Liver (tissue), 9 donors: ENCODE measurements around the gene KHNYN. TPM values are rescaled to one million over a fixed set of nuclear protein-coding genes. Genes with fewer than 3 reads are reported as not detected.

Experiments
- DNase-seq: peaks from one replicate; pipeline ENCODE4 v3.0.0-alpha.2; 2017; ENCODE audit warnings: low spot score
- H3K27ac ChIP-seq, 2 donors: one replicate each; pipeline ENCODE4 v1.7.0; 2013; ENCODE audit warnings: inconsistent platforms in 2 of 2, low read length in 2 of 2, control low read depth in 1 of 2, low read depth in 1 of 2, mild to moderate bottlenecking in 1 of 2
- H3K27me3 ChIP-seq, 4 donors: one replicate each; pipeline versions ENCODE4 v1.6.1 to v1.7.0; 2013; ENCODE audit warnings: low read length in 3 of 4, inconsistent platforms in 1 of 4, mild to moderate bottlenecking in 1 of 4, moderate library complexity in 1 of 4; ENCODE audit not compliant: control insufficient read depth in 4 of 4, insufficient read depth in 4 of 4
- H3K36me3 ChIP-seq, 4 donors: one replicate each; pipeline versions ENCODE4 v1.6.1 to v1.7.0; 2013; ENCODE audit warnings: low read length in 3 of 4, mild to moderate bottlenecking in 3 of 4, low read depth in 1 of 4, moderate library complexity in 1 of 4; ENCODE audit not compliant: control insufficient read depth in 4 of 4, insufficient read depth in 3 of 4
- H3K4me1 ChIP-seq, 4 donors: one replicate each; pipeline versions ENCODE4 v1.6.1 to v1.7.0; 2013; ENCODE audit warnings: low read length in 3 of 4, mild to moderate bottlenecking in 3 of 4, moderate library complexity in 1 of 4; ENCODE audit not compliant: control insufficient read depth in 4 of 4, insufficient read depth in 4 of 4
- H3K4me3 ChIP-seq, 3 donors: one replicate each; pipeline versions ENCODE4 v1.6.1 to v1.7.0; 2013; ENCODE audit warnings: low read length in 3 of 3, control low read depth in 1 of 3, low read depth in 1 of 3, mild to moderate bottlenecking in 1 of 3
- H3K9ac ChIP-seq, 2 donors: one replicate each; pipeline ENCODE4 v1.7.0; 2013; ENCODE audit warnings: low read length in 2 of 2, mild to moderate bottlenecking in 2 of 2, moderate library complexity in 2 of 2, control low read depth in 1 of 2, low read depth in 1 of 2
- H3K9me3 ChIP-seq, 4 donors: one replicate each; pipeline versions ENCODE4 v1.6.1 to v1.7.0; 2013; ENCODE audit warnings: low read length in 3 of 4; ENCODE audit not compliant: control insufficient read depth in 4 of 4
- ATF3 ChIP-seq: IDR thresholded peaks from 2 replicates; pipeline ENCODE4 v1.6.1; 2016; ENCODE audit warnings: antibody characterized with exemption
- CTCF ChIP-seq: fragments of 150-350 bp; IDR thresholded peaks from 2 replicates; pipeline ENCODE4 v1.5.1; 2017; ENCODE audit warnings: improper control_type of control experiment, low read depth, low read length; ENCODE audit not compliant: missing input control
- EGR1 ChIP-seq, 2 donors: IDR thresholded peaks; 2 replicates each; pipeline ENCODE4 v1.6.1; 2016 to 2018; ENCODE audit warnings: antibody characterized with exemption in 2 of 2, low read depth in 2 of 2
- FOXA1 ChIP-seq: IDR thresholded peaks from 2 replicates; pipeline ENCODE4 v1.6.1; 2016; ENCODE audit warnings: antibody characterized with exemption
- FOXA2 ChIP-seq: IDR thresholded peaks from 2 replicates; pipeline ENCODE4 v1.6.1; 2016; ENCODE audit warnings: antibody characterized with exemption
- GABPA ChIP-seq, 2 donors: IDR thresholded peaks in 1 of 2; conservative IDR thresholded peaks in 1 of 2; 2 replicates each; pipeline ENCODE4 v1.6.1; 2016; ENCODE audit warnings: antibody characterized with exemption in 2 of 2, mild to moderate bottlenecking in 1 of 2, moderate library complexity in 1 of 2
- HNF4A ChIP-seq, 2 donors: conservative IDR thresholded peaks; 2 replicates each; pipeline ENCODE4 v1.6.1; 2016; ENCODE audit warnings: antibody characterized with exemption in 2 of 2, mild to moderate bottlenecking in 2 of 2
- HNF4G ChIP-seq: IDR thresholded peaks from 2 replicates; pipeline ENCODE4 v1.6.1; 2016; ENCODE audit warnings: antibody characterized with exemption
- JUND ChIP-seq, 2 donors: IDR thresholded peaks; 2 replicates each; pipeline ENCODE4 v1.6.1; 2016; ENCODE audit warnings: antibody characterized with exemption in 2 of 2
- MAX ChIP-seq: IDR thresholded peaks from 2 replicates; pipeline ENCODE4 v1.6.1; 2016; ENCODE audit warnings: antibody characterized with exemption
- NR2F2 ChIP-seq: IDR thresholded peaks from 2 replicates; pipeline ENCODE4 v1.6.1; 2016; ENCODE audit warnings: antibody characterized with exemption
- RAD21 ChIP-seq, 2 donors: IDR thresholded peaks; 2 replicates each; pipeline ENCODE4 v1.6.1; 2016; ENCODE audit warnings: antibody characterized with exemption in 2 of 2, mild to moderate bottlenecking in 2 of 2
- REST ChIP-seq: IDR thresholded peaks from 2 replicates; pipeline ENCODE4 v1.6.1; 2016; ENCODE audit warnings: antibody characterized with exemption, mild to moderate bottlenecking
- RXRA ChIP-seq, 2 donors: IDR thresholded peaks; 2 replicates each; pipeline ENCODE4 v1.6.1; 2017 to 2018; ENCODE audit warnings: antibody characterized with exemption in 2 of 2, mild to moderate bottlenecking in 1 of 2
- SP1 ChIP-seq: IDR thresholded peaks from 2 replicates; pipeline ENCODE4 v1.6.1; 2018; ENCODE audit warnings: antibody characterized with exemption, mild to moderate bottlenecking
- TAF1 ChIP-seq: conservative IDR thresholded peaks from 2 replicates; pipeline ENCODE4 v1.6.1; 2016; ENCODE audit warnings: antibody characterized with exemption, mild to moderate bottlenecking
- YY1 ChIP-seq: IDR thresholded peaks from 2 replicates; pipeline ENCODE4 v1.6.1; 2016; ENCODE audit warnings: antibody characterized with exemption, mild to moderate bottlenecking
- ZBTB33 ChIP-seq: IDR thresholded peaks from 2 replicates; pipeline ENCODE4 v1.6.1; 2016; ENCODE audit warnings: antibody characterized with exemption
- WGBS: extraction: QIAGEN DNeasy Blood & Tissue Kit; methylation state at CpG from one replicate; pipeline ENCODE4 v1.1.7; 2013; 5-methylcytosine and 5-hydroxymethylcytosine counted together
- polyA plus RNA-seq, 2 donors: library from polyadenylated mRNA; stranded (reverse) in 1 of 2; unstranded in 1 of 2; fragments of 200-250 nt in 1 of 2; fragments of >200 nt in 1 of 2; fragmentation: Nextera tagmentation in 1 of 2; extraction: Ambion mirVana in 1 of 2; gene quantifications; one replicate each; pipeline versions ENCODE4 v1.2.1 to v1.2.3, GENCODE V29; 2013 to 2015
- total RNA-seq, 2 donors: library from RNA; depleted of rRNA; stranded (reverse); fragments of >200 nt; gene quantifications; one replicate each; pipeline ENCODE4 v1.2.3, GENCODE V29; 2014
- donor health status: healthy.
- donor health status: healthy.
- donor health status: healthy.
- donor health status: healthy.
- donor health status: healthy.

KHNYN gene
- total and polyA plus RNA-seq, 4 donors, result 3.0 to 40.3 (median 24.6) TPM

GRCh38 chr14:24416254-24416931 is 13.4 kb upstream of the KHNYN start:
- DNase-seq, result no peak
- Histone ChIP-seq H3K9me3 (no peaks in the 10 kb centered on the region), H3K9ac (no peak overlapping the region), H3K27me3 (no peaks in the 10 kb centered on the region), H3K4me1 (peaks cover 0 to 16% (median 7%) of the 10 kb centered on the region in 4 donors), H3K27ac (no peak overlapping the region), H3K36me3 (peaks cover 0 to 9% (median 3%) of the 10 kb centered on the region in 4 donors), H3K4me3 (no peak overlapping the region)
- TF ChIP-seq HNF4A (conservative IDR thresholded peaks at IDR 0.05), result no peak
- no peak for TF ChIP-seq JUND (IDR thresholded peaks at IDR 0.05)
- TF ChIP-seq ZBTB33, result no peak
- no peak for TF ChIP-seq CTCF
- no peak for TF ChIP-seq NR2F2
- no peak for TF ChIP-seq YY1
- no peak for TF ChIP-seq FOXA2
- TF ChIP-seq MAX, result no peak
- TF ChIP-seq RAD21 (IDR thresholded peaks at IDR 0.05), result no peak
- TF ChIP-seq EGR1 (IDR thresholded peaks at IDR 0.05; ENCODE audit: low read depth in 2 of 2), result no peak
- TF ChIP-seq RXRA (IDR thresholded peaks at IDR 0.05), result no peak
- no peak for TF ChIP-seq REST
- no peak for TF ChIP-seq TAF1
- TF ChIP-seq GABPA (IDR thresholded peaks at IDR 0.05 in 1 of 2, conservative IDR thresholded peaks at IDR 0.05 in 1 of 2), result no peak
- no peak for TF ChIP-seq HNF4G
- no peak for TF ChIP-seq FOXA1
- no peak for TF ChIP-seq SP1
- no peak for TF ChIP-seq ATF3
- WGBS, result 88% methylated on average over 19 of the region's 19 CpGs
